ENCODE data around the gene C1QL1.

Gene C1QL1

DNA sequence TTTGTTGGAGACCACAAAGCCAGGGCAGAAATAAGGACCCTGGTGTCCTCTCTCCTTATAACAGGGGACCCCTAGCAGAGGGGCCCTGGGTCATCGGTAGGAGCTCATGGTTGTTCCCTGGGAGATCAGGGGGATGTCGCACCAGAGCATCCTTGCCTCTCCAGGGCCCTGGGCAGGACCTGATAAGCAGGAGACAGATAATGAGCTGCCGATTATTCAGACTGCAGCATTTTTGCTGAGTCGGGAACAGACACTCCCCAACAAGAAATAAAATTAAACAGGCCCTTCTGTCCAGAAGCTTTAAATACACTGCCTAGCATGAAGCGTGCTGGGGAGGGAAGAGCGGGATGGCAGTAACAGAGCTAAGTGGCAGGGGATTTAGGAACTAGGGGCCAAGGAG lies 37.4 kb downstream of the C1QL1 start:
- no peak for DNase-seq (ENCODE audit: low read depth)

DNA sequence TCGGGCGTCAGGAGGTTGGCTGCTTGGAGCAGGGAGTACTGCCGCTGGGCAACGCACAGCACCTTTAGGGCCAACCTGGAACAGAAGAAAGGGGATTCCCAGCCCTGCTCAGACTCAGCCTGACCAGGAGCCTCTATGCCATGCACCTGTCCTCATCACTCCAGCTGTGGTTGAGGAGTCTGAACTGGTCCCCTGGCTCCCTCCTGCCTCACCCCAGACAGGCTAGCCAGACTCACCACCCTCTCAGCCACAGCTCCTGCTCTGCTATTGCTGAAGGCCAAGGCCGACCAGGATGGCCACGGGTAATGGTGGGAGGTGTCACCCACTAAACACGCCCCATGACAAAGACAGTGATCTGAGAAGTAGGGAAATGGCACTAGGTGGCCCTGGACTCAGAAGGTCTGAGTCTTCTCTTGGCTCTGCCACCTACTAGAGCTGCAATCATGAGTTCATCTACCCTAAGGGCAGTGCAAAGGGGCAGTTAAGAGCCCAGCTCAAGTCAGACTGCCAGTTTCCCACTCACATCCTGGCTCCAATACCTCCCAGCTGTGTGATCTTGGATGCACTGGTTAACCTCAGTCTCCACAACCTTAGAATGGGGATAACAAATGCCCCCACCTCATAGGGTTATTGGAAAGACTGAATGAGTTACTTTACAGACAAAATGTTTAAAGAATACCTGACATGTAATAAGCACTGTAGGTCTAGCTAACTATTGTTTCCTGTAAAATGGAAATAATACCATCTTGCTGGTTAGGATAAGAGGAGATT lies 39.0 kb downstream of the C1QL1 start:
- no peak for DNase-seq (ENCODE audit: low read depth)

DNA sequence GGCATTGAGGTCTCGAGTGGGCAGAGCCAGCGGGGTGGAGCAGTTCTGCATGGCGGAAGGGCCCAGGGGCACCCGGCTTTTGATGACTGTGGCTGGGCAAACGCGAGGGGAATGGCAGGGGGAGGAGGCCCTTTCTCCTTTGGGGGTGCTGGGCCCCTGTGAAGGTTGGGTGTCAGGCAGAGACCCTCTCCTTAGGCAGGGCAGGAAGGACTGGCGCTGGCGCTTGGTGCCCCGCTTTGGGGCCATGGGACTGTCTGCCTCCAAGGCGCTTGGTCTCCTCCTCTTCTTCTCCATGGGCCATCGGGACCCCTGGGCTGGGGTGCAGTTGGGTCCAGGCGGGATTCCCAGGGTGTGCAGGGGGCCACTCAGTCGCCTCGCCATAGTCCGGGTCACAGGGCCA lies 40.0 kb downstream of the C1QL1 start:
- no peak for DNase-seq (ENCODE audit: low read depth)

DNA sequence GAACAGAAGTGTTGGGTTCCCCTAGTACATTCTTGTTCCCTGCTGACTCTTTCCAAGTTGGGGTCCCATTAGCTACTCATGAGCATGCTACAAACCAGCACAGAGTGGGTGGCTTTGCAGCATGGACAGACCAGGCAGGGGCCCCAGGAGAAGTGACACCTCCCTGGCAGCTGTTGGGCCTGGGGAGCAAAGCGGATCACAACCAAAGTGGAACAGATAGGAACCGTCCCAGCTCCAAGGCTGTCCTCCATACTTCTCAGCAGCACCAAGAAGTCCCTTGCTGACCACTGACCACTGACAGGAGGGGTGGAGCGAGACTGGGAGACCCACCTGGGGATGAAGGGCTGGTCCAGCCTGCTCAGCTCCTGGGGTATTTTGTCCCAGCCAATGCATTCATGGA lies 40.4 kb downstream of the C1QL1 start:
- no peak for DNase-seq (ENCODE audit: low read depth)

DNA sequence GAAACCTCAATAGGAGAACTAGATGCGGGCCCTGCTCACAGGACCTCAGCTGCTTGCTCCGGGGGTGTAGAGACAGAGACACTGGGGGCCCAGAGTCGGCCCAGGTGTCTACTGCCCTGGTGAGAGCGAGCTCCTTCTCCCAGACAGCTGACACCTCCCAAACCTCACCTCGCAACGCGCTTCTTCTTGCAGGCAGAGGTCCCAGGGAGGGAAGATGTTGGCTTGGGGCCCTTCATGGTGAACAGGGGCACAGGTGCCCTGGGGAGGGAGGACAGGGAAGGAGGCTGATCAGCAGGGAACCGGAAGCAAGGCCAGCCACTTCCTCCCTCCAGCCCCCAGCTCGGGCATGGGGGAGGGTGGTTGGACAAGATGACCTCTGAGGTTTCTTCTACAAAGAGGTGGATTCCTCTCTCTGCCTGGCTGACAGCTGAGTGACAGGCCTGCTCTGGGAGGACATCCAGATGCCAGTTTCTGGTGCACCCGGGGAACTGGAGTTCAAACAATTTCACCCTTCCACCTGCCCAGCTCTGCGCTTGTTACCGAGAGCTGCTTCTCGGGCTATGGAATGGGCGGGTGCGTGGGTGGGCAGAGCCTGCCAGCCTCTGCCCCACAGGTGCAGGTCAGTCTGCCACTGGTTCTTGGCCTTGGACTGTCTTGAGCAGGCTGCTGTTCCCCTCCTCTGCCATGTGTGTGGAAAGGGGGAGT lies 41.1 kb downstream of the C1QL1 start:
- no peak for DNase-seq (ENCODE audit: low read depth)

DNA sequence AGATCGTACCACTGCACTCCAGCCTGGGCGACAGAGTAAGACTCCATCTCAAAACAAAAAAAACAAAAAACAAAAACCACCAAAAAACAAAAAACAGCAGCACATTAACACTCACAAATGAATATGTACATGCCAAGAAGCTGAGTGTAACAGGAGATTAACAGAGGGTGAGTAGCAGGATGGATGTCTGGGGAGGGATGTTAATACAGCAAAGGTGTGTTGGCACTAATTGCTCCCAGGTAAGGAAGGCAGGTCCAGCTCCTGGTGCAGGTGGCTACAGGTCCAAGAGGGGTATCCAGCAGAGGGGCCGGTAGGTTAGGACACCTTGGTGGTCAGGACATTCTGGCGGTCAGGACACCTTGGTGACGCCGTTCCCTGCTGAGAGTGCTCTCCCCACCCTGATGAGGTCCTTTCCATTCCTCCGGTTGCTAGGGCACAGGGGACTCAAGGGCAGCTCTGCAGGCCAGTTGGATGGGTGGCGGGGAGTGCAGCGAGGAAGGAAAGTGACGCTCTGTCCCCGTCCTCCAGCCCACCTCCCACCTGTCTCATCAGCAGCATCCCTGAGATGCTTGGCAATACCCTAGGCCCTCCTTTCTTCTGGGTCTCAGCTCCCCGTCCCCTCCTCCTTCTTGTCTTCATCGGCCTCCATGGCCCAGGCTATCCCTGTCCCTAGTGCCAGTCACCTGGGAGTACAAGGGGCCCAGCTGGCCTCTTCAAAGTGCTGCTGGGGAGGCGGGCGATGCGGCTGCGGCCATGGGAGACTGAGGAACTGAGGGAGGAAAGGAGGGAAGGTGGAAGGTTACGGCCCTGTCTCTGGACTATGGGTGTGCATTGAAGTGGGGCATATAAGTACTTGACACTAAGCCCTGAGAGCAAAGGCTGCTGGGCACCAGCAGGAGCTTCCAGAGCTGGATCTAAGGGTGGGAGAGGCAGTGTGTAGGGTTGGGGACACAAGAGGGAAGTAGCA lies 42.1 kb downstream of the C1QL1 start:
- no peak for DNase-seq (ENCODE audit: low read depth)

DNA sequence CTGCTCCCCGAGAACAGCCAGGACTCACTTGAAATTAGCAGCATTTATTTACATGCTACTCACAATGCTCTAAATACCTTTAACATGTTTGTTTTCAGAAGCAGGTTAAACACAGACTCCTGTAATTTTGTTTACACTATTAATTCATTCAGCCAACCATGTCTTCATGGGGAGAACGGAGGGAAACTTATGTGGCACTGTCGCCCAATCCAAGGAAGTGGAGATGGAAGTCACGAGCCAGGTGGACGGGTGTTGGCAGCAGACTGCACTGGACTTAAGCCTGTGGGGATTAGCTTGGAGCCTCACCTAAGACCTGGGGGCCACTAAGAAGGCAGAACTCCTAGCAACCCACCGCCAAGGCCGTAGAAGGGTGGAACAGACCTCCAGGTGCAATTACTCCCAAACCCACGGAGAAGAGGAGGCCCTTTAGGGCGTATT lies 44.0 kb downstream of the C1QL1 start:
- no peak for DNase-seq (ENCODE audit: low read depth)

DNA sequence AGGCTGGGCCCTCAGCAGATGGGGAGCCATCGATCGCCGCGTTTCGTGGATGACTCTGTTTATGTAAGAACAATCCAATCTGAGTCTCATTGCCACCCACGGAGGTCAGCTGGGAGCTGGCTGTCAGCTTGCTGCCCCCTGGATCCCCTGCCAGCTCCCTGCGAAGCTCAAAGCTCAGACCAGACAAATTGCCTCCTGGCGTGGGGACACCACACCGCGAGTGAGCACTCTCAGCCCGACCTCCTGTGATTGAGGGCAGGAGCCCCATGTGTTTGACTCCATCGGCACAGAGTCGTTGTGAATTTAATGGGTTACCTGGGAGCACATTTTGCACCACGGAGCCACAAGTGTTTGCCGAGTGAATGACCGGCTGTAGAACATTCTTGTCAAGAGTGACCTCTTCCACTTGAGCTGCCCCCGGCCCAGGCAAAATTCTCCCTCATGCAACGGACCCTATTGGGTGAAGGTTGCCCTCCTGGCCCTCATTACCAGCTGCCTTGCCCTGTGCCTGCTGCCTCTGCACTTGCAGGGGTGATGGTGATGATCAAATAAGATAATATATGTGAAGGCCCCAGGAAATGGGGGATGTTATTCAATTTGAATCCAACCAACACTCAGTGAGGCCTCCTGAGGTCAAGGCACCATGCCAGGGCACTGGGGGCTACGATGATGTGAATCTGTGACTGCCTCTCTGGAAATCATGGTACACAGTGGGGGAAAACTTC lies 45.2 kb downstream of the C1QL1 start:
- DNase-seq (ENCODE audit: low read depth): no peak

DNA sequence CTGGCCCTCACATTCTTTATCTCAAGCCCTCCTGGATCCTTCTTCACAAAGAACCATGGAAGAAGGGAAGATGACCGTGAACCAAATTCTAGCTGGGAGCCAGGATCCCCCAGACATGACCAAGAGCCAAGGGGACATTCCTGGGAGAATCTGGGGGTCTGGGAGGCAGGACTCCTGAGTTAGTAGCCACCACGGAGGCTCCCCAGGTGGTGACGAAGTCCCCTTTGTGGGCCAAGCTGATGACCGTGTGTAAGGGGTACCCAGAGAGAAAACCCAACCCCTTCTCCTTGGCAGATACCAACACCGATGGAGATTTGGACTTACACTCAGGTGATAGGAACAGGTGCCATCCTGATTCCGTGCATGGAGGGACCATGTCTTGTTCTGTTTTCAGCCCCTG lies 46.0 kb downstream of the C1QL1 start:
- DNase-seq (ENCODE audit: low read depth): no peak

DNA sequence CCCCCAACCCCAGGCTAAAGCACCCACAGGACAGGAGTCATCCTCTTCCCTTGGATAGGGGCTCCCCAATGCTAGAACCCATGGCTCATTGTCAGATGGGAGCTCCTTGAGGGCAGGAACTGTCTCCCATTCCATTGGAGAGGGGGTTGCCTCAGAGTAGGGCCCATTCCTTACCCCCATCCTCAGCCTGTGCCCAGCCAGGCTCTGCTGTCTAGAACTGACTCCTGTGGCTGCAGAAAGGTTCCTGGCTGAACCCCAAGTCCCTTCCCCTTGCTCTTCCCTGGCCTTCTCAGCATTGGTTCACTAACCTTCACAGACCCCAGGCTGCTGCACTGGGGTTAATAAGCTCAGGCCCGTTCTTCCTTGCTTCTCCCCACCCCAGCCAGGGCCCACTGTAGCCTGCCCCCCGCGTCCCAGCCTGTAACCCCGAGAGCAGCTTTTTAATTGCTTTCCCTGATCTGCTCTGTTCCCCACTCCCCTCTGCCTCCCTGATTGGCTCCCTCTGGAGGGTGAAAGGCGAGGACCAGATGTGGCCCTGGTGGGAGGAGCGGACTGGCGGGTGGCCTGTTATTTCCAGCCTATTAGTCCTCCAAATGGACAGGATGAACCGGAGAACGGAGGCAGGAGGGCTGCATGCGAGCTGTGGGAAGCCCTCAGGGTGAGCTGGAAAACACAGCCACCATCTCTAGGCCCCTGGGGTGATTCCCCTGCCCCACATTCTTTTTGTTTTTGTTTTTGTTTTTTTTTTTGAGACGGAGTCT lies 46.8 kb downstream of the C1QL1 start:
- no peak for DNase-seq (ENCODE audit: low read depth)

DNA sequence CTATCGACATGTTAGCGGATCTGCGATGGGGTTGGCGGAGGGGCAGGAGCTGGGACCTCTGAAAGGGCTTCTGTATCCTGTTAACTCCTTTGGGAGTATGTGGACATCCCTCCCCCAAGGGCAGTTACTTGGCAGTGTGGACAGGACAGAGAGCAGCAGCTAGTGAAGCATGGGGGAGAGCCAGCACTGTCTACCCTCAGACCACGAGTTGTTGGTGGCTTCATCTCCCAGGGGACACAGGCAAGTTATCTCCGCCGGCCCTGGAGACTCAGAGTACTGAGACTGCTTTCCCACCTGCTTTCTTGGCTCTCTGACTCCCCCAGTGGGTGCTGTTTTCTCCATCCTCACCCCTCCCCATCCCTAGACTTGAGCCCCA lies 47.5 kb downstream of the C1QL1 start:
- DNase-seq (ENCODE audit: low read depth): no peak

DNA sequence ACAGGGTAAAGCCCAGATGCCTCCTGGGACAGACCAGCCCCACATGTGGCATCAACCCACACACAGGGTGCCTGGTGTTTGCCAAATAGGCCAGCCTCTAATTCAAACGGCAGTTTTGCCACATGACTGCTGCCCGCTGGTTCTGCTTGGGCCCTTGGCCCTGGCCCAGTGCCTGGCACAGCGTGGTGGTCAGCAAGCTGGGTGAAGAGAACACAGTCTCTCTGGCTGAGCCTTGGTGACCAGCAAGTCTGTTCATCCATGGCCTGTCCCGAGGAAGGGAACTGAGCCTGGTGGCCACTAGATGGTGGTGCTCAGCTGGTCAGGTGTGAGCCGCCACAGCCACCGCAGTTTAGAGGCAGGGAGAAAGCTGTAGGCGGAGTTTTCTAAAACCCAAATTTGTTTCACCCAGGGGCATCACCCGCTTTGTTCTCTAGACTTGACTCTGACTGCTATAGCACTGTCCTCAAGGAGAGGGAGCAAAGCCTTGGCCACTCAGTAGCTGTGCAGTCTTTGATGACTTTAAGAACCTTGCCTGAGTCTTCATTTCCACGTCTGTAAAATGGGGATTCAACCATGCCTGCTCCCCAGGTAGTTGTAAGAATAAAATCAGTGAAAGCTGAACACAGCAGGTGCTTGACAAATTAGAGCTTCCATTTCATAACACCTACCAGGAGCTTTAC lies 48.1 kb downstream of the C1QL1 start:
- peak; percentile 41 for DNase-seq (ENCODE audit: low read depth)

DNA sequence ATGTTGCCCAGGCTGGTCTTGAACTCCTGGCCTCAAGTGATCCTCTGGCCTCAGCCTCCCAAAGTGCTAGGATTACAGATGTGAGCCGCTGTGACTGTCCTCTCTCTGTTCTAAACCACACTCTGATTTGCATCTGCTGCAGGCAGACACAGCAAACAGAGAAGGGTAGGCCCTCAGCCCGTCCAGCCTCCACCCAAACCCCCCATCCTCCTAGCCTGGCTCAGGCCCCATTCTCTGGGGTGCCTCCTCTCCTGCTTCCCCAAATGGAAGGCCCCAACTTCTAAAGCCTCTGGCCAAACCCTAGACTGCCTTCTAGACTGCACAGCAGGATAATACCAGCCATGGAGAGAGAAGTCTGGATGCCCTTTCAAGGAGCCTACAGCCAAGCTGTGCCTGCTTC lies 48.7 kb downstream of the C1QL1 start:
- no peak for DNase-seq (ENCODE audit: low read depth)

DNA sequence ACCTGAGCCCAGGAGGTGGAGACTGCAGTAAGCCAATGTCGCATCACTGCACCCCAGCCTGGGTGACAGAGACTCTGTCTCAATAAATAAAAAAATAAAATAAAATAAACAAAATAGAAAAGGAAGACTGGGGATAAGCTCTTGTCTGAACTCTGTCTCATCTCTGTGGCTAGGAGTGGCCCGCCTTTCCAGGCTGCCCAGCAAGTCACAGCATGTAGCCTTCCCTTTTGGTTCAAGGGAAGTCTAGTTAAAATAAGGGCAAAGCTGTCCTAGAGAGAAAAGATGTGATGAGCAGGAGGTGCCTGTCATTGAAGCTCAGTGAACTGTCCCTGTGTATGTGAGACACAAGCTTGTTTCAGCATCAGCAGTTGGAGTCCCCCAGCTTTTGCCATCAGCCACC lies 50.1 kb downstream of the C1QL1 start:
- no peak for DNase-seq (ENCODE audit: low read depth)

DNA sequence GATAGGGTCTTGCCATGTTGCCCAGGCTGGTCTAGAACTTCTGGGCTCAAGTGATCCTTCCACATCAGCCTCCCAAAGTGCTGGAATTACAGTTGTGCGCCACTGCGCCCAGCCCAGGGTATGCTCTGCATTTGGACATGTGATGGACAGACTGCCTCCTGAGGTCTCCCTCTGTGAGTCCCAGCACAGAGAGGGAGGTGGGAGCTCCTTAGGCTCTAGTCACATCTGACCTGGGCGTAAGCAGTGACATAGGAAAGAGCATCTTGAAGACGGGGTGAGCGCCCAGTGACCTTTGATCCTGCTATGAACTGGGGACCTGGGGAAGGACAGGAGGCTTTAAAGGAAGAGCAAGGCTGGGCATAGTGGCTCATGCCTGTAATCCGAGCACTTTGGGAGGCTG lies 50.6 kb downstream of the C1QL1 start:
- no peak for DNase-seq (ENCODE audit: low read depth)

DNA sequence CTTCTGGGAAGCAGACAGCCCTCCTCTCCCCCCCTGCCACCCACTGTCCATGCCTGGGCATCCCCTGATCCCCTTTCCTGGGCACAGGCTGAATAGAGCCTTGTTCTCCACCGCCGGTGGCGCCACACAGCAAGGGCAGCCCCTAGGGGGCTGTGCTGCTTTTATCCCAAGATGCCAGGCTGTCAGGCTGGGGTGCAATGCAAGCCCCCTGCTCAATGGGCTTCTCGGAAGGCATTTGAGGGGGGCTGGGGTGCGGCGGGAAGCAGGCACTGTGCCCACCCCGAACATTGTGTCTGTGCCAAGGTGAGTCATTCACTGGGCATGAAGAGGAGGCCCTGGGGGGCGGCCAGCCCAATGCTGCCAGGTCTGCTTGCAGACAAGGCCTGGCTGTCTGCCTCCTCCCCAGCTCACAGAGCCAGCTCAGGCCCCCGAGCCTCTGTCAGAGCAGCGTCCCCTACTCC lies 51.3 kb downstream of the C1QL1 start:
- DNase-seq (ENCODE audit: low read depth): no peak

DNA sequence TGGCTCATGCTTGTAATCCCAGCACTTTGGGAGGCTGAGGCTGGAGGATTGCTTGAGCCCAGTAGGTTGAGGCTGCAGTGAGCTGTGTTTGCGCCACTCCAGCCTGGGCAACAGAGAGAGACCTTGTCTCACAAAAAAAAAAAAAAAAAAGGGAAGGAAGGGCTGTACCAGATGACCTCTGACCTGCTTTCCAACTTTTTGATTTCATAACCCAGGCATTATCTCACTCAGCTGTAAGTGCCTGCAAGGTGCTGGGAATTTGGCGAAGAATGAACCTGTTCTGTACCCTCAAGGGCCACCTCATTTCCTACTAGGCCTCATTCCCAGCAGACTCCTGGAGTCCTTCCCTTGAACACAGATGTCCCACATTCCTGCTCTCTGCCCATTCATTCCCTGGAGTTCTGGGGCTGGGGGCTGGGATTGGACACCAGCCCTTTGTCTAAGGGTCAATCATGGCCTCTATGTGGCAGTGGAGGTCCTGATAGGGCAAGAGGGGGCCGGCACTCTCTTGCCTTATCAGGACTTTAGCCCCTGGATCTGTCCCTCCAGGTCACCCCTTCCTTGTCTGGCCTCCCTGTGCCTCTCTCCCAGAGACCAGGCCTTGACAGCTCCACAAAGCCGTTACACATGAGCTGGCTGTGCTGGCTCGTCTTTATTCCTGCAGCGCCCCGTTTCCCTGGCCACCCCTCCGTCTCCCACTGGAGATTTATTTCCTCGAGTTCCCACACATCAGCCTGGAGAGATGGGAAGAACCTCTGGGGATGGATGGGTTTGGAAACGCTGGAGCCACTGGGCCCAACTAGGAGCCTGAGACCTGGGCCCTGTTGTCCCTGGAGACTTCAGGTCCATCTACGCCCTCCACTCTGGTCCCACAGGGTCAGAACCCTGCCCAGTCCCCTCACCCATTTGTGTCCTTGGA lies 52.0 kb downstream of the C1QL1 start:
- DNase-seq (ENCODE audit: low read depth): no peak

DNA sequence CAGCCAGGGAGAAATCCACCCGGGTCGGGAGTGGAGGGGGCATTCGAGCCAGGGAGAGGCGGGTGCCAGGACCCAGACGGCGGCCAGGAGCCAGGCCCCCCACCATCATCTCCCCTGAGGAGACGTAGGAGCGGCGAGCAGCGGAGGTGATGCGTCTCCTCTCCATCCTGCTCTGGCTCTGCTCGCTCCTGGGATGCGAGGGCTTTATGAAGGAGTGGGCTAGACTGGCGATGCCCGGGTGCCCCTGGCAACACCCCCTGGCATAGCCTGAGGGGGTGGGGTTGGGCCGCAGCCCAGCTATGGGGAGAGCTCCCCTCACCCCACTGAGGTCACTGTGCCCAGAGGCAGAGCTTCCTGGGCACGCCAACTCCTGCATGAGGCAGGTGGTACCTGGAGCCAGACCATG lies 52.8 kb downstream of the C1QL1 start, which contains the start of gene GFAP:
TSS of gene GFAP (minus strand) at position 180 of the 406 bp plus-strand sequence. CDS start at position 166, 14 bp downstream.
- DNase-seq (ENCODE audit: low read depth): no peak

DNA sequence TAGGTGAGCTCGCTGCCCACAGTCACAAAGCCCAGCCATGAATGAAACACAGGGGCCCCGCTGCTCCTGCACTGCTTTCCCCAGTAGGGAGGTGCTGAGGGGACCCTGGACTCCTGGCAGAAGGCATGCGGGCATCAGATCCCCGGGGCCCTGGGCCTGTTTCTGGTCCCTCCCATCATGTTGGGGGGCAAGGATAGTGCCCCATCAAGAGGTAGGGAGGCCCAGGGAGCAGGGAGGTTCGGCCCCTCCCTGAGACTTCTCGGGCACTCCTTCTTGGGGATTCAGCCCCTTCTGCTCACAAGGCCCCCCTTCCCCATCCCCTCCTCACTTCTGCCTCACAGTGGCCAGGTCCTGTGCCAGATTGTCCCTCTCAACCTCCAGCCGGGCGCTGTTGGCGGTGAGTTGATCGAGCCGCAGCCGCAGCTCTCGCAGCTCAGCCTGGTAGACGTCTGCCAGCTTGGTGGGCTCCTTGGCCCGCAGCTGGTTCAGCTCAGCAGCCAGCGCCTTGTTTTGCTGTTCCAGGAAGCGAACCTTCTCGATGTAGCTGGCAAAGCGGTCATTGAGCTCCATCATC lies 53.3 kb downstream of the C1QL1 start:
- no peak for DNase-seq (ENCODE audit: low read depth)
